Measurements from ENCODE around the gene PSMD9.

The PSMD9 gene

DNA sequence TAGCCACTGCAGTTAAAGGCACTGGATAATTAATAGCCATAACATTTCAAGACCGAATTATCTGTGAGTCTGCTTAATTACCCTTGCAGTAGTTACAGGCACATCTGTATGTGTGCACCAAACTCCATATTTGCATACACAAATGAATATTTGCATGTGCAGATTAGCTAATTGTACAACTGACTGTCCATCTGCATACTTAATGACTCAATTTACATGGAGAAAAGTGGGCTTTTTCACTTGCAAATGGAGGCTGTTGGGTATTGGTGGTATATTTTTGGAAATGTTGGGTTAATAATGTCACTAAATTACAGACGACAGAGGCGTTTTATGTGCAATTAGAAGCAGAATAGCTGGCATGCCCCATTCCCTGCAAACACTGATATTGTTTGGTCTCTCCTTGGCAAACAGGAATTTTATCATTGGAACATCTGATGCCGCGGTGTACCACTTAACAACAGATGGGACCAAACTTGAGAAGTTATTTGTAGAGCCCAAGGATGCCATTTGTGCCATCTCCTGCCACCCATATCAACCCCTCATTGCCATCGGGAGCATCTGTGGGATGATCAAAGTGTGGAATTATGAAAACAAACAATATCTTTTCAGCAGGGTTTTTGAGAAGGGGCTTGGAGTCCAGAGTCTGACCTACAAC, 69.4 kb downstream of the PSMD9 start:
- no peak for DNase-seq

DNA sequence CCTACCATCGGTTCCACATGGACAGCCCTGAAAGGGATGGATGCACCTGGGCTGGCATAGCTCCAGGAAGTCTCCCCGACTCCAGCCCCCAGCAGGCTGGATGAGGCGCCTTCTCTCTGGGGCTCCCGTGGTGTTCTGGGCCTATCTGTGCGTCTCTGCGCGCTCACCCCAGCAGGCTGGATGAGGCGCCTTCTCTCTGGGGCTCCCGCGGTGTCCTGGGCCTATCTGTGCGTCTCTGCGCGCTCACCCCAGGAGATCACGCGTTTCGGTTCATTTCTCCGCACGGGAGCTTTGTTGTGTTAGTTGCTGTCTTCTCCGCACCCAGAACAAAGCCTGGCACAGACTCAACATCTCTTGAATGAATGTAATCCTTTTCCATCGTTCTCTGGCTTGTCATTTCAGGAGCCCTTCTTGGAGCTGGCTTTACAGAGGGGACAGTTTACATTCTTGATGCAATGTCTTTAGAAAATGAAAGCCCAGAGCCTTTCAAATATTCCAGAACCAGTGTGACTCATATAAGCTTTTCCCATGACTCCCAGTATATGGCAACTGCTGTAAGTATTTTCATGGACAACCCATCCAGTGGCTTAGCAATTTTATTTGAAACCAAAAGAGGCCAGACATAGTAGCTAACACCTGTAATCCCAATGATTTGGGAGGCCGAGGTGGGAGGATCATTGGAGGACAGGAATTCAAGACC, 70.1 kb downstream of the PSMD9 start:
- DNase-seq: no peak

DNA sequence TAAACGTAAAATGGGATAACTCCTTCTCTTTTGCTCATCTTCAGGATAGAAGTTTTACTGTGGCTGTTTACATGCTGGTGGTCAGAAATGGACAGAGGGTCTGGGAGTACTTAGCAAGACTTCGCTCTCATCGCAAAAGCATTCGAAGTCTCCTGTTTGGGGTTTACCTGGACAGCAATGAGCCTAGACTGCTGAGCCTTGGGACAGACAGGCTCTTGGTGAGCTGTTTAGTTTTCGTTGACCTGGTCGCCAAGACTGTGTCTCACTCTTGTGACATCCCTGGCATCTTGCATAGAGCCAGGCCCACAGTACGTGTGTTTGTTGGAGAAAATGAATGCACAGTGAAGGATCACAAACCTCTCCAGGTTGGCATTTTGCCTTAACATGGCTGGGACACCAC, 72.0 kb downstream of the PSMD9 start:
- DNase-seq: no peak

DNA sequence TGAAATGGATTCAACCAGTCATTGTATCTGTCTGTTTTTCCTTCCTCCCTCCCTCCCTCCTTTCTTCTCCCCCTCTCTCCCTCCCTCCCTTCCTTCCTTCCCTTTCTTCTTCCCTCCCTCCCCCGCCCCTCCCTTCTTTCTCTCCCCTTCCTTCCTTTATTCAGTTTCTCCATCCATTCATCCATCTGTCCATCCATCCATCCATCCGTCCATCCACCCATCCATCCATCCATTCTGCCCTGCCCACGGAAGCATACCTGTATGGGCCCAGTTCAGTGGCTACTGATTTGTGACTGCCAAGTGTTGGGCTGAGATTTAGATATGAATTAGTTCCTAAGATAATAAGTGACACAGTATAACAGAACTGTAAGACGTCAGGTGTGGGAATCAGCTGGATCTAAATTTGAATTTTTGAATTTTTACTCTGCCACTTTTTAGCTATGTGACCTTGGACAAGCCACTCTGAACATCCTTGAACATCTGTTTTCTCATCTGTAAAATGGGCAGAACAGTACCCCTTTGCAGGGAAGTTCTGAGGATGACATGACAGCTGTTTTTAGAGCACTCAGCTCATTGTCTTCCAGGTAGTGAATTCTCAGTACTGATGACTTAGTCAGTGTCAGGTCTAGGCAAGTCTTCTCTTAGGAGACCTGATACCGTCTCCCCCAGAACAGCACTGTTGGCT, 72.7 kb downstream of the PSMD9 start:
- no peak for DNase-seq

DNA sequence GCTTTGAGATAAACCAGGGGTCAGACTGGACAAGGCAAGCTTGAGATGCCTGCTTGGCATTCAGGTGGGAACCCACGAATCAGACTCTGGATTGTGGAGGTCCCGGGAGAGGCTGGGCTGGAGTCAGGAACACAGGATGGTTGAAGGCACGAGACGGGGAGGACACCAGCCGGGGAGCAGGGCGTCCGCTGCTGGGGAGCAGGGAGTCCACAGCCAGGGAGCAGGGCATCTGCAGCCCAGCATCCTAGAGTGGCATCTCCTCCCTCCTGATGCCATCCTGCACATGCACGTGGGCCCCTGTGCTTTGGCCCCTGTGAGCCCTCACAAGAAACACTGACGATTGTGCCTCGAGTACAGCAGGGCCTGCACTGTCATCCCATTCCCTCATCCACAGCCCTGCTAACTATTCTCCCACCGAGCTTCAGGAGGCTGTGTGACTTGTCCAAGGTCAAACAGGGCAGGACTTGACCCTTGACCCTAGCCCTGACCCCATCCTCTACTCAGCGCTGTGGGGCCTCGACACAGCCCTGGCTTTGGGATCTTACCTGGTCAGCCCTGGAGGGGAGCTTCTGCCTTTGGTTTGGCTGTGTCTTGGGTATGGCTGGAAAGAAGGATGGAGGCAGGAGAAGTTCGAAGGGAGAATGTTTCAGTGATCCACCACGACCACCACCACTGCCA, 74.9 kb downstream of the PSMD9 start:
- no peak for DNase-seq

DNA sequence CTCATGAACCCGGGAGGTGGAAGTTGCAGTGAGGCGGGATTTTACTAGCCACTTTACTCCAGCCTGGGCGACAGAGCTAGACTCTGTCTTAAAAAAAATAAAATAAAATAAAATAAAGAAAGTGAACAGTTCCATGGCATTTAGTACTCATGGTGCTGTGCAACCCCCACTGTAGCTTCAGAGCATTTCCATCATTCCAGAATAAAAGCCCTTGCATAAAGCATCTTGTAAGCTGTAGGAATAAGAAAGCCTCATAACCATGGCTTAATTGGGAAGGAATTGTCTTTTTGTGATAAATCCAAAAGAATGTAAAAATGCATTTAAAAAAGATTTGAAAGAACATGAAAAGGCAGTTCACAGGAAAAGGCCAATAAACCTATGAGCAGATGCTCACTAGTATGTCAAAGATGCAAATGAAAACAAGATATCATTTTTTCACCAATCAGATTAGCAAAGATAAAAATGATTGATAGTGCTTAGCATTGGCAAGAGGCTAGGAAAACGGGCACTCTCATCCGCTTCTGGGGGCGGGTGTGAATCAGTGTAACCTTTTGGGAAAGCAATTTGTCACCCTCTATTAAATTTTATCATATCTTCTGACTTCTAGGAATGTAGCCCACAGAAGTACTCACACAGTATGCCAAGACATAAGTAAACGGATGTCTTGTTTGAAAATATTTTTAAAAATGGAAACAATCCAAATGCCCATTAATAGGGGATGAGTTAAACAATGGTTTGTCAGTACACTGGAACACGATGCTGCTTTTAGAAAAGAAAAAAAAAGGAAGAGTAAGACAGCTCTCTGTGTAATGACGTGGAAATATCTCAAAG, 76.4 kb downstream of the PSMD9 start:
- no peak for DNase-seq

DNA sequence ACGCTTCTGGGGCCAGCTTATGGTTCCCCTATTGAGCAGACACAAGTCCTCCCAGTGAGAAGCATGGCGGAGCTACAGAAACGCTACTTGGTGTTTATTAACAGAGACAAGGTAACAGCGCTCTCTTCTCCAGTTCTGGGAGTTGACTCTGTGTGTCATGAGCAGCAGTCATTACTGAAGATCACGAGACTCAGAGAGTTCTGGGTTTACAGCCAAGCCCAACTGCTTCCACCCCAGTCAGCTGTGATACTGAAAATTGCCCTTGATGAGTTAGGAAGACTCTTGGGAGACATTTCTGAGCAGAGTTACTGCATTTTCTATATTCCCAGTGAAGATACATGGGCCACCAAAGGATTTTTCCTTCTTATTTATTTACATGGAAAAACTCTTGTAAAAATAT, 78.4 kb downstream of the PSMD9 start:
- no peak for DNase-seq

Measured in NK-92 treated with Interleukin-12 subunit alpha and Interleukin-12 subunit beta, amount 100 ng/mL, for 24 hours (cell line).